HG03457 (cell line): ENCODE measurements around the gene C2orf49.

Source experiments
- ATAC-seq: cut with Tn5 transposase; IDR thresholded peaks from one replicate; pipeline ENCODE4 v1.9.1; 2021; ENCODE audit warnings: moderate number of reproducible peaks; ENCODE audit not compliant: unreplicated experiment

C2orf49 gene

DNA sequence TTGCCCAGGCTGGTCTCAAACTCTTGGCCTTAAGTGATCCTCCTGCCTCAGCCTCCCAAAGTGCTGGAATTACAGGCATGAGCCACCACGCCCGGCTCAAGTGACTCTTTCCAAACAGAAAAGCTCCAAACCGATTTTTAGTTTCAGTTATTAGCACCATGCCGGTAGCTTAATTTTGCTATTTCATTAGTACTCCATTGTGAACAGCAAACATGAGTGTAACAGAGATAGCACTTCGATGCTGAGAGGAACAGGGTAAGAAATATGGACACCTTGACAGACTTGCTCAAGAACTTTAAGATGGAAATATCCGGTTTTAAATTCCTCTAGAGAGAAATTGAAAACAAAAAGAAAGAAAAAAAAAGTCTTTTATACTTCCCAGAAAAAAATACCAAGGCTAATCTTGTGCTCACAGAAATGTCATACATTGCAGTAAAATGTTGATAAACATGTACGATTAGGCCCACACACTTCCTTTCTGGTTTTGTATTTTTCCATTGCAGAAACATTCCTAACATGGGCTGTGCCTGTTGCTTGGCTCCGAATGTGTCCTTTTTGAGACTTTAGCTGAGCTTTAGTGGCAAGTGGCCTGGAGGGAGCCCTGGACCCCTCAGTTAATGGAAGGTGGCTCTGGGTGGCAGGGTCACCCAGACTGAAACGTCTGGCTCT, 43.2 kb downstream of the C2orf49 start:
- no peak for ATAC-seq

DNA sequence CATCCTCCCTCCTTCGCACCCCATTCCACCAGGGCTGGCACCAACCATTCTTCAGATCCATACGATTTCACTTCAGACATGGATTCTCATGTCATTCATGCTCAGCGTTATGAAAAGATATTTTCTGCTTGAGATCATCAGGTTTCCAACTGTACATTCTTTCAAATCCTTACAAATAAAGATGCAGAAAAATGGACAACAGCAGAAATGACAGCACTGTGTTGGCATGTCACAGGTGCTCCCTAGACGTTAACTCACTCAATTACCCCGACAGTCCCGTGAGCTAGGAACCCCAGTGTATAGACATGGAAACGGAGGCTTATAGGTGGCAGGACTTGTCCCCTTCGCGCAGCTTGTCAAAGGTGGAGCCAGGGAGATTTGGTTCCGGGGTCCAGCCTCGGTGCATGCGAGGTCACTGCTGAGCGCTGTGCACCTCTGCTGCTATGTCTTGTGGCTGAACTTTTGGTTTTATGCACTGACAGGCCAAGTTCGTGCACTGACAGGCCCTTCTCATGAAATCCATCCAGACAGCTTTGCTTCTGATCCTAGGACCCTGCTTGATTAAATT, 43.8 kb downstream of the C2orf49 start:
- no peak for ATAC-seq

DNA sequence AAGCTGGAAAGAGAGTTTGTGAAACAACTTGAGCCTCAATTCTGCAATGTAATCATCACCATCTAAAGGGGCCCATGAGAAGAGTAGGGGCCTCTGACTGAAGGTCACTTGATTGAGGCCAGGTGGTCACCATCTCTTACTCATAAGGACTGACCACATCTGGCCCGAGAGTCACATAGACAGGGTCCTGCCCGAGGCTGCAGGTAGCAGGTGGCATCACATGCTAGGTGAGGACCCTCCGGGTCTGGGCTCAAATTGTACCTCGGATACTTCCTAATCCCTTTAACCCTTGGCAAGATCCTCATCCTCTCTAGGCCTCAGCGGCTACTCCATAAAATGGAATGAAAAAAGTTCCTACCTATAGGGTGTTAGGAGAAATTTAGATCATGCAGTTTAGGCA, 44.8 kb downstream of the C2orf49 start:
- no peak for ATAC-seq

DNA sequence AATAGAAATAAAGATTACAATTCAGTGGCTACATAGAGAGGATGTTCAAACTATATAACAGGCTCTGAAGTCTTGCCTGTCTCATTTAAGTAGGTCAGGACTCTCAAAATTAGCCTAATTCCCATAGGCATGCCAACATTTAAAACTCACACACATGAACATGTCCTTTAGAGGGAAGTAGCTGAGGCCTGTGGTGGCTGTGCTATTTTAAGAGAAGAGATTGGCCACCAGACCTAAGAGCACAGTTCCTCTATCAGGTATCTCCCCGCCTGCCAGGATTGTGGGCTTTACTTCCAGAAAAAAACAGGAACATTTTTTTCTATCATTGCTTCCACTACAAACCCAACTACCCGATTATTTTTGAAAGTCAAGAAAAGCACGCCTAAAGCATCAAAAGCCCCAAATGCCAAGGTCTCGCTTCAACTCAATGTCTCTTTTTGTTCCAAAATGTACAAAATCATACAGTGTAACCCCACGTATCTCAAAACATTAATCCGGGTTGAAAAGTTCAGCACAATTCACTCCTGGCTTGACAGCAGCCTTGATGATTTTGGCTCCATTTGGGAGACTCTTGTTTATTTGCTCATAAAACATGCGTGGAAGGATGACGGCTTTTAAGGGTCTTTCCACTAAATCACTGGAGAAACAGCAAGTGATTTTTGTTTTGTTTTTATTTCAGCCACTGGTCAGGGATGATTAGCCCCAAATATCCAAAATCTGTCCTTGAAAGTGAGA, 46.3 kb downstream of the C2orf49 start:
- ATAC-seq, result no peak

DNA sequence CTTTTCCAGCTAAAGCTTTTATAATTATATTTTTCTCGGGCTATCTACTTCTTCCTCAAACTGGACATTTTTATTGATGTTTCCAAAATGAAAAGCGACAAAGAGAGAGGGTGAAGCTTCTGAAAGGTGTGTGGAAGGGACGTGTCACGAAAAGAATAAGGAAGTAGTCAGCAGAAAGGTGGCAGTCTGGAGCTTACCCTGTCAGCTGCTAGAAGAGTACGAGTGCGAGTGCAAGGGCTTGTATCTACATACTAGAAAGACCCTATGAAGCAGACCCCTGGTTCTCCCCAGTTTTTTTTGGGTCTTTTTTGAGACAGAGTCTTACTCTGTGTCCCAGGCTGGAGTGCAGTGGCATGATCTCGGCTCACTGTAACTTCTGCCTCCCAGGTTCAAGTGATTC, 46.9 kb downstream of the C2orf49 start:
- ATAC-seq, result no peak

DNA sequence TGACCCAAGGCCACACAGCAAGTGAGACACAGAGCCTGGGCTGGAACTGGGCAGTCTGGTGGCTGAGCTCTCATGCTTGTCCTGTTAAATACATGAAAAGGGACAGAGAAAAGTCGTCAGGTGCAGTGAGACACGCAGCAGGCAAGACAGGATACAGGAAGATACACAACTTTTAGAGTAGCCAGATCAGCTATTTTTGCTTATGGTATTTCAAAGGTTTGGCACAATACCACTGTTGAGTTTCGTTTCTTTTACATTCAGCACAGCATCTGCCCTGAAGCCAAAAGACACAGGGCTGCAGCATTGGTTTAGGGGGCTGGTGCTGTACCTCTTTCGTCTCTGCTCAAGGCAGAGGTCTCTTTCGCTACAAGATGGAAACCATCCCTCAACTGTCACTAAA, 47.5 kb downstream of the C2orf49 start:
- ATAC-seq, result no peak

DNA sequence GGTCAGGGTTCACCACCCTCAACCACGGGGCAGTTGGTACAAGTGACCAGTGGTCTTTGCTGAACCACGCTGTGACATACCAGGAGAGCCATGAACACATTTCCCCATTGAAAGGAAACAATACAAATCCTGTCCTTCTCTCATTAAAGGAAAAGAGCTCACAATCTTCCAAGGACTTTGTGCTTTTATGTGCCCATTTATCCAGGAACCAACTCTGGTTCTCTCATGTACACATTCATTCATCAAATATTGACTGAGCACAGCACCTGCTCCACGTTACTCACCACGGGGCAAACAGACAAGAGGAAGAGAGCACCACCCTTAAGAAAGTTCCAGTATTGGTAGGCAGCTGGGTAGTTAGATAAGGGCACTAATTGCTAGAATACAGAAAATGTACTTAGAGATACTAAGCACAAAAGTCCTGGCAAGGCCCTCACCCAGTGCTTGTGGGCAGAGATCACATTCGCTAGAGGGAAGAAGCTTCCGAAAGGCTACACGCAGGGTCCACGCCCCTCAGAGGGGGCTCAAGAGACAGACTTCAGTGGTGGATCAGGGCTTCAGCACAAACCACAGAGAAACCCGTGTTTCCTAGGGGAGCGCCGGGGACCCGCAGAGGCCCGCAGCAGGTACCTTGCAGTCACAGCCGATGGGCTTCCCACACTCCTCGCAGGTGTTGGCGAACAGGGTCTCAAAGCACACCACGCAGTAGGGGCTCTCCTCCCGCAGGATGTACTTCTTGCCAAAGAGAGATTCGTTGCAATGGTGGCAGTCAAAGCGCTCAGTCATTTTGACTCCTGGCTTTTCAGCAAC, 48.6 kb downstream of the C2orf49 start:
- ATAC-seq, result no peak

DNA sequence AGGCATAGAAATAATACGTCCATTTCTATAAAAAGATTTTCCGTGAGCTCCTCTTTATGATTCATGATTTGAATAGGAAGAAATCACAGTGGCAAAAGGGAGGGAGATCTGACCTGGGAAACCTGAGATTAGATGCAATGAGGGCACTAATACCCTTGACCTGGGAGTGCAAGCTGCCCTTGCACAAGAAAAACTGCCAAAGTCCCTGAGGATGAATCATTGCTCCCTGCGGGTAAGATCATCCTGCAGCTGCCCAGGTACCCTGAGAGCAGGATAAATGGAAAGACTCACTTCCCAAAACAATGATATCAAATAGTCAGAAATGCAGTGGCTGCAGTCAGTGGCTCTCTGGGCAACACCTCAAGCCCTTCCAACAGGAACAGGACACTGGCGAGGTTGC, 49.9 kb downstream of the C2orf49 start:
- no peak for ATAC-seq

DNA sequence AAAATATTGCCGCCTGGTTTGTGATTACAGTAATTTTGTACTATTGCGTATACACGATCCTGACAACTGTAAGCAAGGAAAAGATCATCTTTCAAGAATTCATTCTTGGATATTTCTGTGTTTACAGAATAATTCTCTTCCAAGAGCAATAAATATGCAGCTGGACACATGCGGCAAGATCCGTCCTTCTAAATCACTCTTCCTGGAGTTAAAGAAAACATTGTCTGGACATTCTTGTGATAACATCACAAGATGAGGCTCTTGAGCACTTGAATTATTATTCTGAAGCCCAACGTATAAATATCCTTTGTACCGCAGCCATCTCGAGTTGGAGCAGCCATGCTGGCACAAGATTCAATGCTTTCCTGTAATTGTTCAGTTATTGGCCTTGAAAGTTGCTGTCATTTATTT, 51.6 kb downstream of the C2orf49 start:
- ATAC-seq, result no peak

DNA sequence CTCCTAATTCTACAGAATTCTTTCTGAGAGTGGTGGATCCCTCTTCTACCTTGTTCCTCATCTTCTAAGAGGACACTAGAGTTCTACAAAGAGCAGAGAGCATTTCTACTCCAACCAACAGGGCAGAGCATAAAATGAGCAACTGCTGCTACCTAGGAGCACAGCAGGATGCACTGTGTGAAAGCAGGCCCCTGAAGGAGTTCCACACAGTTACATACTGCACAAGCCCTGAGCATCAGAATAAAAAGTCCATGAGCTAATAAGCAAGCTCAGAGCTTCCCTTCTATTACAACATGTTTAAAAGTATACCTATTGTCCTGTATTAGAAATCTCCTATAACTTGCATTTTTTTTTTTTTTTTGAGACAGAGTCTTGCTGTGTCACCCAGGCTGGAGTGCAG, 53.1 kb downstream of the C2orf49 start:
- ATAC-seq, result no peak

DNA sequence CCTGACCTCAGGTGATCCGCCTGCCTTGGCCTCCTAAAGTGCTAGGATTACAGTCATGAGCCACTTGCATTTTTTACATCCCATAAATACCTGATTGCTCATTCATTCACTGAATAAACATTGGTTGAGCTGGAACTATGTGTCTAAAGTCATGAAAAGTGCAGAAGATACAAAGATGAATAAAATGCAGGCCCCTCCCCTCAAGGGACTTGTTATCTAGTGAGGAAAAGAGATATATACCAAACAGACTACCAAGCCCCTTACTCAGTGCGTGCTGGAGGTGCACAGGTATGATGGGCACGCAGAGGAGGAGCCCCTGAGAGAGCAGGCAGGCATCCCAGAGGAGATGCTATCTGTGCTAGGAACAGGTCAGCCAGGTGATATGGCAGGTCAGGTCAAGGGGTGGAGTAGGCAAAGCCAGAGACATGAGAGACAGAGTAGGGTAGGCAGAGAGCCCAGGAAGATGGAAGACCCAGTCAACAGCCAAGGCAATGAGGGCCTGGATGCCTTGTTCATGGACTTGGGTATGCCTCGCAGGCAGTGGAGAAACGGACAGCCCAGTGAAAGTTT, 53.8 kb downstream of the C2orf49 start:
- no peak for ATAC-seq

DNA sequence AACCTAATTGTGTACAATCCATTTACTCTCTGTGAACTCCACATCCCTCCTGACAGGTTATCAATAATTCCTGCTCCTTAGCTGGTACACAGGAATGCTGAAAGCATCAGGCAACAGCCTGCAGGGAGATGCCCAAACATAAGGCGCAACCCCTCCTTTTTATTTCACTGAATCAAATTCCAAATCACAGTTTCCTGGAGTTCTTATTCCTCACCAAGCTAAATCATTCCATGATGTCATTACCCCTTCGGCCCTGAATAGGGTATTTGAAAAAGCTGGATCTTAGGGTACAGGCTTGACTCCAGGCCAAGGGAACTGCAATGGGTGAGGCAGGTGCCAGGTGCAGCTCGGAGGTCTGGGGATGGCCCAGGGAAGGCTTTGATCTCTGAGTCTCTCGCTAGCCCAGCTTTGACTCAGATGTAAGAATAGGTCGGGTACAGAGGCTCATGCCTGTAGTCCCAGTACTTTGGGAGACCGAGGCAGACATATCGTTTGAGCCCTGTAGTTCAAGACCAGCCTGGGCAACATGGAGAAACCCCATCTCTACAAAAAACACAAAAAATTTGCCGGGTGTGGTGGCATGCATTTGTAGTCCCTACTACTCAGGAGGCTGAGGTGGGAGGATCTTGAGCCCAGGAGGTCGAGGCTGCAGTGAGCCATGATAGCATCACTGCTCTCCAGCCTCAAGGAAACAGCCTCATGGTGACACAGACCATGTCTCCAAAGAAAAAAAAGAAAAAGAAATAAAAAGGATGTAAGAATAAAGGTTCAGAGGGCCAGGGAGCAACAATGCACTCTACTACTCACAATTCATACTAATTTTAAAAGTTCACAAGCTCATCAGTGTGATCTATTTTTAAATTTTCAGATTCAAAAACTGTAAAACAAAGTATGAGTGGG, 54.7 kb downstream of the C2orf49 start:
- ATAC-seq, result no peak

DNA sequence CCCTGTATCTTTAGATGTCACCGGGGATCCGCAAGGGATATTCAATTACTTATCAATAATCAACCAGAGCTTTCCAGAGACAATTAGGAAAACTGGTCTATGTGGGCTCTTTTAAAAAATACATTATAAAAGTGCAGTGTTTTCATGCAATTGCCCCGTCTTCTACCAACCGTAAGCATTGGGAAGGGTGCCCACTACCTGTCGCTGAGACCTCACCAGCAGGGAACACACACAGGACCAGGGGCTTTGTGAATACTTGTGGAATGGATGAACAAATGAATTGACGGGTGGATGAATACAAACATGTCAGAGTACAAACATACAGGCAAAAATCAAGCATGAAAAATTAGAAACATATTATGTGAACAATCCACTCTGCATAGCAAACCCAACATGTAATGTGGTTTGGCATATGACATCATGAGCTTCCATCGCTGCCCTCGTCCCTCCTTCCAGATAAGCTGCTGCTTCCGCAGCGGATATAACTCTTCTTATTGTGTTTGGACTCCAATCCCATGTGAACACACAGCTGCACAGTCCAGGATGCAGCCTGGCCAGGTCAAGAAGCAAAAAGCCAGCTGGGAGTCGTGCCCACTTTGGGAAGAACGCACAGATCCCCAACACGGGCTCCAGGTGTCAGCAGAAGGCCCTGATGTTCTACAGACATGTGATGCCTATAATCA, 56.2 kb downstream of the C2orf49 start:
- ATAC-seq, result no peak

DNA sequence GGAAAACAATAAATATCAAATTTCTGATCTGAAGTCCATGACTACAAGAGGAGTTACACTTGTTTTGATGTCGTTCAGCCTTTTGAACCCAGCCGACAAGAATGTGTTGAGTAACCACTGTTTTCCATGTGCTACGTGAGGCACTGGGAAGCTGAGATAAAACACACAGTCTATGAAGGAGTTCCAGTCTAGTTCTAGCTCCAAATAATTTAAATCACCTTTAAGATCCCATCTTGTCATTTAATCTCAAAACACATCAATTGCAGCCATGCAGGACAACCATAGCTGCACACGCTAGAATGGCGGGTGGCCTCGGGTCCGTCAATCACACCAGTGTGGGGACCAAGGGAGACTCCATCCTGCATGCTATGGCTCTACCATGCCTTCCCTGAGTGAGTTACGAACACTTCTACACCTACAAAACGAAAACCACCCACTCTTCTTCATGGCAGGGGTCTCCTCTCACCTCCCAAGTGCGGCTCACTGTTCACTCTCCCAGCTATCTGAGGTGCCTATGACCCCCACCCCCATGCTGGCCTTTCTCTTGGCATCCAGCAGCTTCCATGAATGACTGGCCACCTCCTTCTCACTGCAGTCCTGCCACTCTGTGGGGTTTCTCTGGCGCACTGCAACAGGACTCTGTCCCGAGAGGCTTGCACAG, 57.7 kb downstream of the C2orf49 start:
- ATAC-seq, result no peak

DNA sequence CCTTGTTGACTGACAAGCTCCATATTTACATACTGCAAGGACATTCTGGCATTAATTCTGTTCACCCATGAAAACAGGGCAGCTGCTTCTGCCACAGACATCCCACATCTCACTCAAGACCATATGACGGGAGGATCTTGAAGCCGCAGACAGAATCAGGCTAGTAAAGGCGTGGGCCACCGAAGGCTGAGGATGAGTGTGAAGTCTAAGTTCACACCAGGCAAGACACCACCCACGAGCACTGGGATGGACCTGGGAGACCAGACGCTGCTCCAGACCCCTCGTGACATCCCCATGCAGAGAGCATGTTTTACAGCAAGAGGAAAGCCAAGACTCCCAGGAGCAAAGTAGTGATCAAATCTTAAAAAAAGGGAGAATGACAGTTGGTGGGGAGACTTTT, 58.4 kb downstream of the C2orf49 start:
- no peak for ATAC-seq

DNA sequence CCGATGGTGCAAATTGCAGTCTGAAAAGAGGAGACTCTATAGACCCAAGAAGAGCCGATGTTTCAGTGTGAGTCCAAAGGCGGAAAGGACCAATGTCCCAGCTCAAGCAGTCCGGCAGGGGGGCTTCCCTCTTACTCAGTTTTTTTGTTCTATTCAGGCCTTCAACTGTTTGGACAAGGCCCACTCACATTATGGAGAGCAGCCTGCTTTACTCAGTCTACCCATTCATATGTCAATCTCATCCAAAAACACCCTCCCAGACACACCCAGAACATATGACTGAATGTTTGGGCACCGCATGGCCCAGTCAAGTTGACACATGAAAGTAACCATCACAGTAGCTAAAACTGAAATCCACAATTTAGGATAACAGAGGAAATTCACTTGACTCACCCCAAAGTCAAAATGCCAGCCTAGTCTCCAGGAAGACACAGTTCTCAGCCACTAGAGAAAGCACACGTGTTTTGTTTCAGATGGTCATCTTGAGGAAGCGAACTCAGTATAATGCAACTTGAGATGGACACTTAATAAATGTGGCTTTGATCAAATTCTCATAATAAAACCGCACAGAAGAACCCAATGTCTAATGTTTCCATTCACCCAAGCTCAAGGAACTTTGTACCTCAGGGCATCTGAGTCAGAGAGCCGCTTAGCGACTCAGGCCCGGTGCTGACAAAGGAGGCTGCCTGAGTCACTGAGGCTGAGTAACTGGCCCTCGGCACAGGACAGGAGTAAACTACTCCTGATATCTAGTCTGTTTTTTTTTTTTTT, 59.1 kb downstream of the C2orf49 start:
- ATAC-seq, result no peak

DNA sequence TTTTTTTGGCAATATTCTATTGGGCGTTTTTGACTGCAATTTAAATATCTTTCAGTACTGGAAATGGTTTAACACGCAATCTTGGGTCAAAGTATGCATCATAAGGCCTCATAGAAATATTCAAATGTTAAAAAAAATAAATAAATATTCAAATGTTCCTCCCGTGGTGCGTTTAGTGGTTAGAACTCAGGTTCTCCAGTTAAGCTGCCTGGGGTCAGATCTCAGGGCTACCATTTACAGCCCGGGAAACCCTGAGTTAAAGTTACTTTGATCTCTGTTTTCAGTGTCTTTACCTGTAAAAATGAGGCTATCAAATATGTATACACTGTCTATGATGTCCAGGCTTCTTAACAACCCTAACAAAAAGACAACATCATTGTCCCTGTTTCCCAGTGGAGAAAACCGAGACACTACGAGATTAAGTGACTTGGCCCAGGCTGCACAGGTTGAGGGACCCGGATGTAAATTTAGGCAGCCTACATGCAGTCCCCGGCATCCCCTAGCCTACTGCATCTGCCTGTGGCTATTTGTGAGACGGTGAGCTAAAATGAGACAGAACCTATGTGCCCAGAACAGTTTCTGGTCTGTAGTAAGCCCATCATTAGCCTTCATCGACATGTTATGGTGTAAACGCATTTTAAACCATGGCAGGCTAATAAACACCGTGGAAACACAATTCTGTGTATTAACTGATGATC, 59.8 kb downstream of the C2orf49 start:
- ATAC-seq, result no peak

DNA sequence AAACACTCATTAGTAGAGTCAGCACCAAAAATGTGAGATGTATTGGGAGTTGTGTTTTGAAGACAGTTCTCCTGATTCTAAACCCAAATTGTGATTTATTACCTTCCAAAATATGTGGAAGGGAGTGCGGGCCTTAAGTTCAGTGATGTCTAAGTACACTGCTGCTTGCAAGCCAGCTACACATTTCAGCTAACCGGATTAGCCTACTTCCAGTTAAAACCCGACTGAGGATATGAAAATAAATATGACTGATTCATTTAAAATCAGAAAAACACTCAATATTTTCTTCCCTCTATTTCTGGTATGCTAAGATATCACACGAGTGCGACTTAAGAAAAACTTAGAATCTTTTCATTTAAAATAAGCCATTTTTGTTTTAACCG, 60.6 kb downstream of the C2orf49 start:
- no peak for ATAC-seq
